MCF 10A (cell line): ENCODE measurements around the gene TBX1. TPM values are rescaled to one million over a fixed set of nuclear protein-coding genes. Genes with fewer than 3 reads are reported as not detected.

Experiments
- BruUV-seq: library from RNA; stranded (reverse); fragments of 400-500 nt; replicated peaks from 2 replicates; lab custom pipeline; 2021; lab: Mats Ljungman, UMichigan
- CTCF ChIA-PET: fragments of 300-600 bp; sonication (Branson Sonifier 250); formaldehyde crosslinking; extraction: SDS; loops from one replicate; lab custom pipeline; 2021; ENCODE audit warnings: antibody characterized with exemption, inconsistent platforms; lab: Yijun Ruan, JAX
- POLR2A ChIA-PET: fragments of 300-600, 350-650 bp; sonication (Branson Sonifier 250); formaldehyde crosslinking; extraction: SDS; loops from one replicate; lab custom pipeline; 2020; ENCODE audit warnings: antibody characterized with exemption, inconsistent platforms; lab: Yijun Ruan, JAX
- DNase-seq: peaks from one replicate; pipeline ENCODE4 v3.0.0-alpha.2; 2018; ENCODE audit not compliant: unreplicated experiment
- H3K27ac Mint-ChIP-seq: one replicate; pipeline ENCODE4 v1.8.0; 2022; ENCODE audit warnings: mild to moderate bottlenecking, low read depth, mixed read lengths; ENCODE audit not compliant: unreplicated experiment
- H3K27me3 Mint-ChIP-seq: one replicate; pipeline ENCODE4 v1.8.0; 2022; ENCODE audit warnings: mixed read lengths; ENCODE audit not compliant: insufficient read depth, unreplicated experiment
- H3K36me3 Mint-ChIP-seq: one replicate; pipeline ENCODE4 v1.8.0; 2022; ENCODE audit warnings: mild to moderate bottlenecking, moderate library complexity, mixed read lengths; ENCODE audit not compliant: insufficient read depth, unreplicated experiment
- H3K4me1 Mint-ChIP-seq: one replicate; pipeline ENCODE4 v1.8.0; 2022; ENCODE audit warnings: mixed read lengths; ENCODE audit not compliant: insufficient read depth, unreplicated experiment
- H3K4me3 Mint-ChIP-seq: one replicate; pipeline ENCODE4 v1.8.0; 2022; ENCODE audit warnings: mild to moderate bottlenecking, moderate library complexity, mixed read lengths; ENCODE audit not compliant: unreplicated experiment
- H3K9me3 Mint-ChIP-seq: one replicate; pipeline ENCODE4 v1.8.0; 2022; ENCODE audit warnings: mixed read lengths; ENCODE audit not compliant: unreplicated experiment
- intact Hi-C: fragments of 100-400 bp; cut with micrococcal nuclease; formaldehyde crosslinking; loops from 2 replicates; pipeline ENCODE4 v1.14.1; 2022
- total RNA-seq: library from RNA; stranded (reverse); gene quantifications from 2 replicates; pipeline ENCODE4 v1.2.3, GENCODE V29; 2022
- TF ChIP-seq, protein P1 (sequence below): fragments of 200-600 bp; IDR thresholded peaks from one replicate; pipeline ENCODE4 v1.8.0; 2022; ENCODE audit warnings: antibody characterized with exemption, mild to moderate bottlenecking; ENCODE audit not compliant: unreplicated experiment

TBX1 gene
- total RNA-seq, 1 experiment from 2014 or later, result not detected

DNA sequence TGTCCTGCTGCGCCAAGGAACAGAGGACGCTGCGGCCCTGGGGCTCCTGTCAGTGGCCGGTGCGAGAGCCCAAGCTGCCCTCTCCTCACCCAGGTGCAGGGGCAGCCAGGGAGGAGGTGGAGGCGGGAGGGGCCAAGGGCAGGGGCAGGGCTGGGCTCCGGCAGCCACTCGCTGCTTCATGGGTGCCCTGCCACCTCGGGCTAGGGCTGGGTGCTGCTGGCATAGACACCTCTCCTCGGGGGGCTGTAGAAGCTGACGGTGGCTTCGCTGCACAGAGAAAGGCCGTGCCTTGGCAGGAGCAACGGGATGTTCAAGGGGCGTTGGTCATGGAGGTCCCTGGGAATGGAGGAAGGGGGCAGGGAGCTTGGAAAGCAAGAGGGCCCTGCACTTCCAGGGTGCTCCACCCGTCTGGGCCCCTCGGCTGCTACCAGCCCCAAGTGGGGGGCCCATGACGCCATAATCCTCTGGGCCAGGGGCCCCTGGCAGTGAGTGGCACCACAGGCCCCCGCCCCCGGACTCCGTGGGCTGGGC lies 1.6 kb upstream of the TBX1 start:
- TF ChIP-seq, protein P1, sequence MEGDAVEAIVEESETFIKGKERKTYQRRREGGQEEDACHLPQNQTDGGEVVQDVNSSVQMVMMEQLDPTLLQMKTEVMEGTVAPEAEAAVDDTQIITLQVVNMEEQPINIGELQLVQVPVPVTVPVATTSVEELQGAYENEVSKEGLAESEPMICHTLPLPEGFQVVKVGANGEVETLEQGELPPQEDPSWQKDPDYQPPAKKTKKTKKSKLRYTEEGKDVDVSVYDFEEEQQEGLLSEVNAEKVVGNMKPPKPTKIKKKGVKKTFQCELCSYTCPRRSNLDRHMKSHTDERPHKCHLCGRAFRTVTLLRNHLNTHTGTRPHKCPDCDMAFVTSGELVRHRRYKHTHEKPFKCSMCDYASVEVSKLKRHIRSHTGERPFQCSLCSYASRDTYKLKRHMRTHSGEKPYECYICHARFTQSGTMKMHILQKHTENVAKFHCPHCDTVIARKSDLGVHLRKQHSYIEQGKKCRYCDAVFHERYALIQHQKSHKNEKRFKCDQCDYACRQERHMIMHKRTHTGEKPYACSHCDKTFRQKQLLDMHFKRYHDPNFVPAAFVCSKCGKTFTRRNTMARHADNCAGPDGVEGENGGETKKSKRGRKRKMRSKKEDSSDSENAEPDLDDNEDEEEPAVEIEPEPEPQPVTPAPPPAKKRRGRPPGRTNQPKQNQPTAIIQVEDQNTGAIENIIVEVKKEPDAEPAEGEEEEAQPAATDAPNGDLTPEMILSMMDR, result no peak
- POLR2A ChIA-PET, result interaction anchor here (0.8 kb wide), 1 partner anchor 32 kb away, joined by 3 read pairs; no protein-coding TSS in a partner anchor
- CTCF ChIA-PET, result interaction anchor here (0.7 to 2.2 kb wide), 3 partner anchors 18 to 322 kb away, joined by 3 to 9 read pairs (median 5); no protein-coding TSS in a partner anchor
- no peak for DNase-seq
- Mint-ChIP-seq H3K4me3 (no peak overlapping the region), H3K36me3 (peaks cover 6% of the 10 kb centered on the region), H3K9me3 (no peaks in the 10 kb centered on the region), H3K27ac (no peak overlapping the region), H3K4me1 (peaks cover 9% of the 10 kb centered on the region), H3K27me3 (peaks cover 23% of the 10 kb centered on the region)
- intact Hi-C loops, result no loop called here
- no TSS peak for BruUV-seq

DNA sequence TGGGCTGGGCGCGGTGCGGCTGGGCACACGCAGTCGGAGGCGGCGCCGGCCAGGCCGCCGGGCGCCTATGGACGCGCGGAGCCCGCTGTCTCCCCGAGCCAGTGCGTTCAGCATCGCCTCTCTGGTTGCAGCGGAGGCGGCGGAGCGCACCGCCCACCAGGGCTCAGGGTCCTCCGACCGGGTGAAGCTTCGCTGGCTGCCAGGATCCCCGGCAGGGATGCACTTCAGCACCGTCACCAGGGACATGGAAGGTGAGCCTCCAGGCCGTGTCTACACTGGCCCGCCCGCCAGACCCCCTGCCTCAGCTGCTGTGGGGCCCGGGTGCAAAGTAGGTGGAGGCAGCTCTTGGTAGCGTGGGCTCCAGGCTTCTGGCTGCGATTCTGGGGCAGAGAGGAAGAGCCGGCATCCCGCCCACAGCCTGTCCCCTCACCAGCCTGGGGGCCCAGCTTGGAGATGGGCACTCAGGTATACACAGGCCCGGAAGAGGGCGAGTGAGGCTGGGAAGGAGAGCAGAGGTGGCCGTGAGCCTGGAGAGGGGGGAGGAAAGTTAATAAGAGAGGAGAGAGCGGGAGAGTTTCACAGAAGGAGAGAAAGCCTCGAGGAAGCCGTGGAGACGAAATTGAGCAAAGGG lies 1.0 kb upstream of the TBX1 start:
- Mint-ChIP-seq H3K4me1 (peaks cover 9% of the 10 kb centered on the region), H3K27me3 (peaks cover 17% of the 10 kb centered on the region), H3K27ac (no peak overlapping the region), H3K36me3 (peaks cover 6% of the 10 kb centered on the region), H3K9me3 (no peaks in the 10 kb centered on the region), H3K4me3 (no peak overlapping the region)
- no TSS peak for BruUV-seq
- TF ChIP-seq, protein P1, result no peak
- DNase-seq, result no peak
- POLR2A ChIA-PET, result no interaction called here
- CTCF ChIA-PET, result interaction anchor here (0.6 to 2.2 kb wide), 4 partner anchors 17 to 323 kb away, joined by 3 to 9 read pairs (median 4); no protein-coding TSS in a partner anchor
- intact Hi-C loops, result no loop called here

DNA sequence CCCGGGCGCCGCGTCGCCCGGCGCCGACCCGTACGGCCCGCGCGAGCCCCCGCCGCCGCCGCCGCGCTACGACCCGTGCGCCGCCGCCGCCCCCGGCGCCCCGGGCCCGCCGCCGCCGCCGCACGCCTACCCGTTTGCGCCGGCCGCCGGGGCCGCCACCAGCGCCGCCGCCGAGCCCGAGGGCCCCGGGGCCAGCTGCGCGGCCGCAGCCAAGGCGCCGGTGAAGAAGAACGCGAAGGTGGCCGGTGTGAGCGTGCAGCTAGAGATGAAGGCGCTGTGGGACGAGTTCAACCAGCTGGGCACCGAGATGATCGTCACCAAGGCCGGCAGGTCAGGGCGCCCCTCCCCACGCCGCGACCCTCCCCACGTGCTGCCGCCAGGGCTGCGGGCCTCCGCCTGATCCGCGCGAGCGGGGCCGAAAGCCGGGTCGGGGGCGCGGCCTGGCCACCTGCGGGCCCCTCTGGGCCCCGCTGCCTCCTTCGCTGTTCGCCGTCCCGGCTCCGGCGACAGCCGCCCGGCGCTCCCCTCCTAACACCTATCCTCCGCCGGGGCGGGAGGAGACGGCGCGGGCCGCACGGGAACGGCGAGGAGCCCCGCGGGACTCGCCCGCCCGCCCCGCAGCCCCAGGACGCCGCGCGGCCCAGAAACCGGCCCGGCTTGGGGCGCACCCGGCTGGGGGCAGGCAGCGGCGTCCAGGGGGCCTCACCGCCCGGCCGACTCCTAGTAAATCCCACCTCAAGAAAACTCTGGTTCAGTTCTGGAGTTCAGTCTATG lies 560 bp downstream of the TBX1 start:
- CTCF ChIA-PET, result no interaction called here
- TF ChIP-seq, protein P1, result no peak
- no peaks in the 10 kb centered on the region for H3K9me3 Mint-ChIP-seq
- peaks cover 6% of the 10 kb centered on the region for H3K36me3 Mint-ChIP-seq
- intact Hi-C loops, result no loop called here
- POLR2A ChIA-PET, result no interaction called here
- peaks cover 16% of the 10 kb centered on the region for H3K27me3 Mint-ChIP-seq
- H3K27ac Mint-ChIP-seq, result no peak overlapping the region
- H3K4me3 Mint-ChIP-seq, result no peak overlapping the region
- peaks cover 9% of the 10 kb centered on the region for H3K4me1 Mint-ChIP-seq
- BruUV-seq, result no TSS peak
- no peak for DNase-seq
